K562 (cell line): ENCODE measurements around the gene DGKE. TPM values are rescaled to one million over a fixed set of nuclear protein-coding genes. Genes with fewer than 3 reads are reported as not detected.

ENCODE experiments used
- BRF2 ChIP-seq: IDR thresholded peaks from 3 replicates; pipeline ENCODE4 v1.6.1; 2011; ENCODE audit warnings: borderline replicate concordance, mild to moderate bottlenecking; ENCODE audit not compliant: insufficient read length, insufficient read depth
- CBFA2T2 ChIP-seq: fragments of 450-650 bp; conservative IDR thresholded peaks from 2 replicates; pipeline ENCODE4 v1.6.1; 2017; ENCODE audit warnings: mild to moderate bottlenecking
- EP400 ChIP-seq: fragments of 450-650 bp; IDR thresholded peaks from 2 replicates; pipeline ENCODE4 v1.6.1; 2017; ENCODE audit warnings: antibody characterized with exemption, mild to moderate bottlenecking, moderate library complexity
- ETV5 ChIP-seq: sonication (generic); formaldehyde crosslinking; IDR thresholded peaks from 2 replicates; pipeline ENCODE4 v1.4.0; 2020; ENCODE audit warnings: low read depth, mild to moderate bottlenecking, missing genetic modification reagents
- FOXA3 ChIP-seq, 2 experiments: fragments of 450-650 bp in 1 of 2; sonication (generic) in 1 of 2; formaldehyde crosslinking; IDR thresholded peaks in 1 of 2; conservative IDR thresholded peaks in 1 of 2; 2 replicates each; pipeline versions ENCODE4 v1.4.0 to v1.8.0; 2020 to 2022; ENCODE audit warnings: mild to moderate bottlenecking in 2 of 2, missing genetic modification reagents in 1 of 2
- GATAD2B ChIP-seq: fragments of 450-650 bp; IDR thresholded peaks from 2 replicates; pipeline ENCODE4 v1.6.1; 2017; ENCODE audit warnings: mild to moderate bottlenecking, borderline replicate concordance
- GTF2F1 ChIP-seq: IDR thresholded peaks from 2 replicates; pipeline ENCODE4 v1.6.1; 2011; ENCODE audit warnings: low read depth, low read length, improper control_type of control experiment
- HDAC1 ChIP-seq, 2 experiments: fragments of 450-650 bp; IDR thresholded peaks; 2 replicates each; pipeline ENCODE4 v1.6.1; 2016 to 2017; ENCODE audit warnings: inconsistent platforms in 1 of 2, mild to moderate bottlenecking in 1 of 2, moderate library complexity in 1 of 2
- MGA ChIP-seq: fragments of 450-650 bp; IDR thresholded peaks from 2 replicates; pipeline ENCODE4 v1.6.1; 2016; ENCODE audit warnings: mild to moderate bottlenecking, moderate library complexity
- NBN ChIP-seq: fragments of 450-650 bp; IDR thresholded peaks from 2 replicates; pipeline ENCODE4 v1.6.1; 2016; ENCODE audit warnings: low read depth, mild to moderate bottlenecking
- PRPF4 ChIP-seq: fragments of 200-400 bp; formaldehyde crosslinking; IDR thresholded peaks from one replicate; pipeline ENCODE4 v1.6.1; 2017; ENCODE audit warnings: low read length, low read depth, mild to moderate bottlenecking; ENCODE audit not compliant: insufficient read depth, poor library complexity, severe bottlenecking
- SAP30 ChIP-seq: fragments of 200-600 bp; sonication (generic); IDR thresholded peaks from 2 replicates; pipeline ENCODE4 v1.6.1; 2012; ENCODE audit warnings: borderline replicate concordance, low read depth, mild to moderate bottlenecking, moderate library complexity, low read length, control low read depth, inconsistent platforms; ENCODE audit not compliant: insufficient read depth, poor library complexity, severe bottlenecking
- TEAD1 ChIP-seq, 2 experiments: fragments of 450-650 bp in 1 of 2; sonication (generic) in 1 of 2; formaldehyde crosslinking; IDR thresholded peaks; 2 replicates each; pipeline versions ENCODE4 v1.4.0 to v1.8.0; 2020 to 2022; ENCODE audit warnings: mild to moderate bottlenecking in 2 of 2, missing genetic modification reagents in 1 of 2
- TRIM24 ChIP-seq, 2 experiments: fragments of 450-650 bp; IDR thresholded peaks; 2 replicates each; pipeline ENCODE4 v1.6.1; 2016
- polyA plus RNA-seq, 8 experiments: library from polyadenylated mRNA; depleted of rRNA in 4 of 8; stranded (reverse) in 5 of 8; unstranded in 3 of 8; fragments of >200 nt; fragmentation: Nextera tagmentation in 2 of 8; fragmentation: Illumina TruSeq in 1 of 8; extraction: Ambion mirVana in 2 of 8; extraction: Trizol in 1 of 8; gene quantifications; 2 replicates each; pipeline versions ENCODE4 v1.2.1 to v1.2.3, GENCODE V29; 2011 to 2014; ENCODE audit warnings: inconsistent platforms in 1 of 8, missing spikeins in 1 of 8
- total RNA-seq, 7 experiments: library from RNA; depleted of rRNA in 6 of 7; stranded (reverse); fragments of >200 nt in 6 of 7; fragmentation: Illumina TruSeq in 2 of 7; extraction: Trizol in 2 of 7; gene quantifications; 2 replicates each; pipeline versions ENCODE4 v1.2.1 to v1.2.3, GENCODE V29; 2011 to 2021; ENCODE audit warnings: low replicate concordance in 1 of 7

The DGKE gene
- total and polyA plus RNA-seq, 9 of the 15 experiments (the other 6 are each of a cell fraction or from before 2014, with no cell fraction given), result 1.3 to 9.9 (median 5.9) TPM

- TF ChIP-seq MGA (peak; percentile 70), ETV5 (CRISPR knock-in tag) (peak; percentile 92), CBFA2T2 (peak; percentile 52), BRF2 (no peak), GATAD2B (no peak), NBN (peak; percentile 73), TRIM24 (IDR thresholded peaks at IDR 0.05) (0 out of 4 replicates have a peak, but pooled peaks of 1 of the 2 experiments have one; percentile 52), FOXA3 (CRISPR knock-in tag; conservative IDR thresholded peaks at IDR 0.05 in 1 of 2, IDR thresholded peaks at IDR 0.05 in 1 of 2) (0 out of 4 replicates have a peak, but pooled peaks of 1 of the 2 experiments have one; percentile 8), TEAD1 (CRISPR knock-in tag; IDR thresholded peaks at IDR 0.05) (peak in 1 of 2 experiments; percentile 61; a peak in 1 of 4 replicates), HDAC1 (IDR thresholded peaks at IDR 0.05) (peak in 1 of 2 experiments; percentile 82; a peak in 2 of 4 replicates), GTF2F1 (no peak), PRPF4 (no peak), EP400 (peak; percentile 69), SAP30 (peak; percentile 54)
Measured at GRCh38 chr17:56909742-56910508, 76.0 kb downstream of the DGKE start (continued).
